Heart right ventricle (tissue), 16 donors: Measurements from ENCODE around the gene MPV17L. TPM values are rescaled to one million over a fixed set of nuclear protein-coding genes. Genes with fewer than 3 reads are reported as not detected.

Experiments
- ATAC-seq, 8 donors: fragments of 200-7000 bp; cut with Tn5 transposase; one replicate each; pipeline ENCODE4 v1.9.1; 2020; ENCODE audit warnings: mild to moderate bottlenecking in 8 of 8, moderate library complexity in 8 of 8, moderate number of reproducible peaks in 1 of 8
- DNase-seq, 2 donors: peaks; one replicate each; pipeline ENCODE4 v3.0.0-alpha.2; 2020
- H3K27ac ChIP-seq, 10 donors: fragments of 200-600 bp; sonication (generic) in 2 of 10; one replicate each; pipeline versions ENCODE4 v1.5.0 to v1.8.0; 2020 to 2022; ENCODE audit warnings: mild to moderate bottlenecking in 3 of 10
- H3K27me3 ChIP-seq, 7 donors: fragments of 200-600 bp; one replicate each; pipeline ENCODE4 v1.8.0; 2021 to 2022; ENCODE audit warnings: mild to moderate bottlenecking in 2 of 7
- H3K36me3 ChIP-seq, 9 donors: fragments of 200-600 bp; sonication (generic) in 1 of 9; one replicate each; pipeline versions ENCODE4 v1.5.0 to v1.8.0; 2020 to 2022; ENCODE audit warnings: mild to moderate bottlenecking in 2 of 9
- H3K4me1 ChIP-seq, 9 donors: fragments of 200-600 bp; sonication (generic) in 1 of 9; one replicate each; pipeline versions ENCODE4 v1.5.0 to v1.8.0; 2020 to 2022; ENCODE audit warnings: mild to moderate bottlenecking in 4 of 9
- H3K4me3 ChIP-seq, 10 donors: fragments of 200-600 bp; sonication (generic) in 2 of 10; one replicate each; pipeline versions ENCODE4 v1.5.0 to v1.8.0; 2020 to 2022; ENCODE audit warnings: mild to moderate bottlenecking in 7 of 10, moderate library complexity in 2 of 10
- H3K9me3 ChIP-seq, 11 donors: fragments of 200-600 bp in 10 of 11; sonication (generic) in 2 of 11; one replicate each; pipeline versions ENCODE4 v1.5.0 to v1.8.0; 2013 to 2022; ENCODE audit warnings: mild to moderate bottlenecking in 2 of 11, control low read depth in 1 of 11, moderate library complexity in 1 of 11
- WGBS, 2 donors: extraction: QIAGEN DNeasy Blood & Tissue Kit; methylation state at CpG; one replicate each; pipeline ENCODE4 v1.1.7; 2013; ENCODE audit warnings: inconsistent platforms in 1 of 2; 5-methylcytosine and 5-hydroxymethylcytosine counted together
- intact Hi-C, 10 donors: fragments of 100-400 bp; cut with DNase I; formaldehyde crosslinking; loops; one replicate each; pipeline versions ENCODE4 v1.11.1 to v1.14.2; 2022
- polyA plus RNA-seq, 2 donors: library from polyadenylated mRNA; stranded (reverse); fragments of 200-250 nt; gene quantifications; one replicate each; pipeline ENCODE4 v1.2.3, GENCODE V29; 2013
- total RNA-seq, 10 donors: library from RNA; stranded (reverse); fragmentation: NEBNext Ultra II Directional in 3 of 10; extraction: Animal tissue kit (Norgen Biotek cat#: 25700) in 3 of 10; gene quantifications; one replicate each; pipeline versions ENCODE4 v1.2.1 to v1.2.4, GENCODE V29; 2021 to 2023
- TF ChIP-seq, protein P1 (sequence below), 9 donors: fragments of 200-600 bp; sonication (generic) in 2 of 9; IDR thresholded peaks; one replicate each; pipeline versions ENCODE4 v1.5.0 to v1.8.0; 2021 to 2022; ENCODE audit warnings: antibody characterized with exemption in 9 of 9, mild to moderate bottlenecking in 5 of 9, moderate library complexity in 1 of 9
- donor health status: Arrhythmogenic right ventricular cardiomyopathy.
- donor health status: ischemic (EF 13 %, LVEDD 7.1; RV severe dilation, severe dysfunction).
- donor health status: healthy with polysubstance abuse.
- donor health status: DM: no; HTN: yes; CAD: no.
- donor health status: DM: no; HTN: no; CAD: no.
- donor health status: ischemic (EF 25% LVEDD 6.9; RV normal size, moderate dysfunction).
- donor health status: ischemic (EF 25% LVEDD 5.7; RV mildly dilated, moderate dysfunction).
- donor health status: healthy.
- donor health status: DM: yes; HTN: yes; CAD: no.
- donor health status: Ischemic cardiomyopathy.
- donor health status: ischemic (EF 35%, LVEDD 5.7; RV mildly dilated, moderate dysfunction).
- donor health status: nonischemic (EF 11% LVEDD 7.7; RV severe dilation, severe dysfunction).
- donor health status: DM: yes; HTN: yes; CAD: no.
- donor health status: PGD.
- donor health status: ischemic (EF 29% LVEDD 5.4; RV normal size, mild dysfunction).
- donor health status: nonischemic (EF 23%, LVEDD 6.1; RV moderate dilation, normal function).

Gene MPV17L
- total and polyA plus RNA-seq, 12 donors: 2.8 to 10.0 (median 8.2) TPM

DNA sequence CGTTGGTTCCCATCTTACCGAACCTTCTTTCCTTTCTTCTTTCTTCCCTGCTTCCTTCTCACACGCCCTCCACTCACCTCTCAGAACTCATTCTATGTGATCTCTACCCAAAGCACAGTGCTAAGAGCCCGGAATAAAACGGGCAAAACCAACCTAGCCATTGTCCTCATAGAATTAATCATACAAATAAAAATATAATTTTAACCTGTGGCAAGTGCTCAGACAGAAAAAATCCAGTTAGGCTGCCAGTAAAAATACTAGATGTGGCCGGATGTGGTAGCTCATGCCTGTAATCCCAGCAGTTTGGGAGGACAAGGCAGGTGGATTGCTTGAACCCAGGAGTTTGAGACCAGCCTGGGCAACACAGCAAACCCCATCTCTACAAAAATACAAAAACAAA, 65.8 kb downstream of the MPV17L start:
- no peaks in the 10 kb centered on the region for H3K27me3 ChIP-seq
- WGBS, 2 donors: 91 to 96% methylated on average over 6 of the region's 6 CpGs
- DNase-seq (no peak), ATAC-seq (no peak)
- H3K4me1 ChIP-seq: no peaks in the 10 kb centered on the region
- H3K27ac ChIP-seq: no peak overlapping the region
- intact Hi-C loops: loop anchor here in 1 of 10 donors (10.0 kb wide), 1 partner anchor 83 kb away; no protein-coding TSS in a partner anchor
- no peaks in the 10 kb centered on the region for H3K36me3 ChIP-seq
- H3K4me3 ChIP-seq: no peak overlapping the region
- peaks cover 0 to 2% (median 0%) of the 10 kb centered on the region in 11 donors for H3K9me3 ChIP-seq
- TF ChIP-seq, protein P1, sequence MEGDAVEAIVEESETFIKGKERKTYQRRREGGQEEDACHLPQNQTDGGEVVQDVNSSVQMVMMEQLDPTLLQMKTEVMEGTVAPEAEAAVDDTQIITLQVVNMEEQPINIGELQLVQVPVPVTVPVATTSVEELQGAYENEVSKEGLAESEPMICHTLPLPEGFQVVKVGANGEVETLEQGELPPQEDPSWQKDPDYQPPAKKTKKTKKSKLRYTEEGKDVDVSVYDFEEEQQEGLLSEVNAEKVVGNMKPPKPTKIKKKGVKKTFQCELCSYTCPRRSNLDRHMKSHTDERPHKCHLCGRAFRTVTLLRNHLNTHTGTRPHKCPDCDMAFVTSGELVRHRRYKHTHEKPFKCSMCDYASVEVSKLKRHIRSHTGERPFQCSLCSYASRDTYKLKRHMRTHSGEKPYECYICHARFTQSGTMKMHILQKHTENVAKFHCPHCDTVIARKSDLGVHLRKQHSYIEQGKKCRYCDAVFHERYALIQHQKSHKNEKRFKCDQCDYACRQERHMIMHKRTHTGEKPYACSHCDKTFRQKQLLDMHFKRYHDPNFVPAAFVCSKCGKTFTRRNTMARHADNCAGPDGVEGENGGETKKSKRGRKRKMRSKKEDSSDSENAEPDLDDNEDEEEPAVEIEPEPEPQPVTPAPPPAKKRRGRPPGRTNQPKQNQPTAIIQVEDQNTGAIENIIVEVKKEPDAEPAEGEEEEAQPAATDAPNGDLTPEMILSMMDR (IDR thresholded peaks at IDR 0.05): no peak

Other genes starting within 250 kb of the MPV17L start
- 10 to 100 TPM in 3 of 10 donors, 1 to 10 TPM in 7; 2.8 to 17.3 (median 8.1) TPM for gene NPIPA5, start 17.5 kb upstream of the MPV17L start, total RNA-seq
- 10 to 100 TPM in 1 of 2 donors, 1 to 10 TPM in 1; 1.7 to 47.6 TPM for gene NPIPA5, start 17.5 kb upstream of the MPV17L start, polyA plus RNA-seq
- gene BMERB1, start 38.8 kb downstream of the MPV17L start, total RNA-seq: 100 to 1,000 TPM in 3 of 10 donors, 10 to 100 TPM in 7; 59.9 to 121 (median 87.6) TPM
- gene BMERB1, start 38.8 kb downstream of the MPV17L start, polyA plus RNA-seq: 10 to 100 TPM; 16.5 to 54.0 TPM
- gene MARF1, start 247.4 kb downstream of the MPV17L start, total RNA-seq: 10 to 100 TPM; 39.1 to 59.1 (median 43.0) TPM
- 10 to 100 TPM in 1 of 2 donors, 1 to 10 TPM in 1; 9.6 to 14.9 TPM for gene MARF1, start 247.4 kb downstream of the MPV17L start, polyA plus RNA-seq